H1 (cell line): Measurements from ENCODE around the gene EIF2A.

Experiments
- BRCA1 ChIP-seq: IDR thresholded peaks from 2 replicates; pipeline ENCODE4 v1.6.1; 2012; ENCODE audit warnings: low read depth, low read length, improper control_type of control experiment
- JUND ChIP-seq: IDR thresholded peaks from 2 replicates; pipeline ENCODE4 v1.6.1; 2011; ENCODE audit warnings: mild to moderate bottlenecking, improper control_type of control experiment, low read length
- POLR2A ChIP-seq, 2 experiments: IDR thresholded peaks; 1 replicate in 1 of 2; 2 replicates in 1 of 2; pipeline ENCODE4 v1.6.1; 2011; ENCODE audit warnings: low read depth in 2 of 2, low read length in 2 of 2, mild to moderate bottlenecking in 2 of 2; ENCODE audit errors: control extremely low read depth in 1 of 2
- POLR2AphosphoS5 ChIP-seq: IDR thresholded peaks from 2 replicates; pipeline ENCODE4 v1.6.1; 2011; ENCODE audit warnings: low read depth, low read length
- TF ChIP-seq, protein P1 (sequence below), 3 experiments: IDR thresholded peaks; 1 replicate in 2 of 3; 2 replicates in 1 of 3; pipeline versions ENCODE4 v1.5.1 to v1.6.1; 2011; ENCODE audit warnings: low read length in 3 of 3, mild to moderate bottlenecking in 3 of 3, inconsistent platforms in 2 of 3, low read depth in 1 of 3, moderate library complexity in 1 of 3; ENCODE audit not compliant: insufficient read depth in 1 of 3; ENCODE audit errors: control extremely low read depth in 1 of 3

GRCh38 chr3:150503402-150504099 is 43.0 kb upstream of the EIF2A start:
- TF ChIP-seq, protein P1, sequence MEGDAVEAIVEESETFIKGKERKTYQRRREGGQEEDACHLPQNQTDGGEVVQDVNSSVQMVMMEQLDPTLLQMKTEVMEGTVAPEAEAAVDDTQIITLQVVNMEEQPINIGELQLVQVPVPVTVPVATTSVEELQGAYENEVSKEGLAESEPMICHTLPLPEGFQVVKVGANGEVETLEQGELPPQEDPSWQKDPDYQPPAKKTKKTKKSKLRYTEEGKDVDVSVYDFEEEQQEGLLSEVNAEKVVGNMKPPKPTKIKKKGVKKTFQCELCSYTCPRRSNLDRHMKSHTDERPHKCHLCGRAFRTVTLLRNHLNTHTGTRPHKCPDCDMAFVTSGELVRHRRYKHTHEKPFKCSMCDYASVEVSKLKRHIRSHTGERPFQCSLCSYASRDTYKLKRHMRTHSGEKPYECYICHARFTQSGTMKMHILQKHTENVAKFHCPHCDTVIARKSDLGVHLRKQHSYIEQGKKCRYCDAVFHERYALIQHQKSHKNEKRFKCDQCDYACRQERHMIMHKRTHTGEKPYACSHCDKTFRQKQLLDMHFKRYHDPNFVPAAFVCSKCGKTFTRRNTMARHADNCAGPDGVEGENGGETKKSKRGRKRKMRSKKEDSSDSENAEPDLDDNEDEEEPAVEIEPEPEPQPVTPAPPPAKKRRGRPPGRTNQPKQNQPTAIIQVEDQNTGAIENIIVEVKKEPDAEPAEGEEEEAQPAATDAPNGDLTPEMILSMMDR (IDR thresholded peaks at IDR 0.05; ENCODE audit: control extremely low read depth in 1 of 3, insufficient read depth in 1 of 3, low read depth in 1 of 3, low read length in 3 of 3): peak in 2 of 3 experiments; percentile 28; a peak in 2 of 4 replicates
- TF ChIP-seq JUND (no peak), BRCA1 (no peak), POLR2A (IDR thresholded peaks at IDR 0.05; ENCODE audit: control extremely low read depth in 1 of 2, low read depth in 2 of 2, low read length in 2 of 2) (no peak), POLR2AphosphoS5 (no peak)
